ENCODE results near the gene GMDS. TPM values are rescaled to one million over a fixed set of nuclear protein-coding genes. Genes with fewer than 3 reads are reported as not detected.

The GMDS gene
- total and polyA plus RNA-seq, 2 donors (not counting 3 experiments of a cell fraction or from before 2014, with no cell fraction given): 9.8 to 23.5 TPM

- Histone ChIP-seq H3K9ac (replicated peaks; ENCODE audit: extremely low read depth, insufficient read depth, low read length) (no peak overlapping the region), H3K4me1 (ENCODE audit: control insufficient read depth, extremely low read depth, insufficient read depth, low read length) (no peaks in the 10 kb centered on the region), H4K20me1 (replicated peaks; ENCODE audit: control insufficient read depth, extremely low read depth, insufficient read depth, low read length) (no peaks in the 10 kb centered on the region), H3K27ac (ENCODE audit: insufficient read depth, low read depth, low read length) (no peak overlapping the region), H3K4me3 (replicated peaks in 1 of 3; ENCODE audit: insufficient read depth in 1 of 3, low read depth in 1 of 3, low read length in 3 of 3) (no peak overlapping the region), H3K79me2 (ENCODE audit: control insufficient read depth, insufficient read depth, low read length) (no peaks in the 10 kb centered on the region), H2AFZ (ENCODE audit: low read depth, low read length) (no peak overlapping the region), H3K9me1 (replicated peaks; ENCODE audit: control insufficient read depth, extremely low read depth, insufficient read depth, low read length) (no peaks in the 10 kb centered on the region), H3K36me3 (ENCODE audit: control insufficient read depth in 2 of 2, extremely low read depth in 1 of 2, insufficient read depth in 2 of 2, low read length in 2 of 2) (no peaks in the 10 kb centered on the region), H3K9me3 (replicated peaks; ENCODE audit: control insufficient read depth, insufficient read depth, low read length) (no peaks in the 10 kb centered on the region), H3K27me3 (ENCODE audit: control insufficient read depth in 2 of 2, insufficient read depth in 2 of 2, low read length in 2 of 2) (peaks cover 0 to 1% of the 10 kb centered on the region in 2 experiments), H3K4me2 (ENCODE audit: insufficient read depth, low read length) (no peak overlapping the region)
- no TSS peak for BruUV-seq (replicated peaks)
- POLR2A ChIA-PET: no interaction called here
- FAIRE-seq (no peak), DNase-seq (ENCODE audit: low read depth, low spot score) (no peak)
- CTCF ChIA-PET: interaction anchor here (1.3 kb wide), 1 partner anchor 12 kb away, joined by 3 read pairs; no protein-coding TSS in a partner anchor
- intact Hi-C loops (cut with micrococcal nuclease) (no loop called here), dilution Hi-C loops (cut with MboI; ENCODE audit: extremely low pct_ligation_motif_present, low sequenced_read_pairs) (no loop called here)
- TF ChIP-seq EZH2 (IDR thresholded peaks at IDR 0.05; ENCODE audit: borderline replicate concordance, low read depth, low read length, severe bottlenecking): no peak
- no peak for TF ChIP-seq MAX (IDR thresholded peaks at IDR 0.05; ENCODE audit: insufficient read depth, insufficient read length)
- TF ChIP-seq POLR2A (IDR thresholded peaks at IDR 0.05; ENCODE audit: low read depth, low read length): no peak
- no peak for TF ChIP-seq FOS (IDR thresholded peaks at IDR 0.05; ENCODE audit: borderline replicate concordance, insufficient read depth, low read length)
- TF ChIP-seq POLR2AphosphoS5 (IDR thresholded peaks at IDR 0.05; ENCODE audit: insufficient read depth, low read depth, low read length): no peak
- TF ChIP-seq GATA2 (IDR thresholded peaks at IDR 0.05; ENCODE audit: insufficient read depth, insufficient read length, low read depth, low read length): no peak
- TF ChIP-seq, protein P1, sequence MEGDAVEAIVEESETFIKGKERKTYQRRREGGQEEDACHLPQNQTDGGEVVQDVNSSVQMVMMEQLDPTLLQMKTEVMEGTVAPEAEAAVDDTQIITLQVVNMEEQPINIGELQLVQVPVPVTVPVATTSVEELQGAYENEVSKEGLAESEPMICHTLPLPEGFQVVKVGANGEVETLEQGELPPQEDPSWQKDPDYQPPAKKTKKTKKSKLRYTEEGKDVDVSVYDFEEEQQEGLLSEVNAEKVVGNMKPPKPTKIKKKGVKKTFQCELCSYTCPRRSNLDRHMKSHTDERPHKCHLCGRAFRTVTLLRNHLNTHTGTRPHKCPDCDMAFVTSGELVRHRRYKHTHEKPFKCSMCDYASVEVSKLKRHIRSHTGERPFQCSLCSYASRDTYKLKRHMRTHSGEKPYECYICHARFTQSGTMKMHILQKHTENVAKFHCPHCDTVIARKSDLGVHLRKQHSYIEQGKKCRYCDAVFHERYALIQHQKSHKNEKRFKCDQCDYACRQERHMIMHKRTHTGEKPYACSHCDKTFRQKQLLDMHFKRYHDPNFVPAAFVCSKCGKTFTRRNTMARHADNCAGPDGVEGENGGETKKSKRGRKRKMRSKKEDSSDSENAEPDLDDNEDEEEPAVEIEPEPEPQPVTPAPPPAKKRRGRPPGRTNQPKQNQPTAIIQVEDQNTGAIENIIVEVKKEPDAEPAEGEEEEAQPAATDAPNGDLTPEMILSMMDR (IDR thresholded peaks at IDR 0.05; ENCODE audit: extremely low read depth in 1 of 2, insufficient read depth in 1 of 2, low read depth in 1 of 2, low read length in 2 of 2): no peak
- TF ChIP-seq MYC (IDR thresholded peaks at IDR 0.05; ENCODE audit: low read depth, low read length): no peak
- no peak for TF ChIP-seq JUN (IDR thresholded peaks at IDR 0.05; ENCODE audit: borderline replicate concordance, insufficient read depth, insufficient read length, low read depth)
Observed at GRCh38 chr6:1584146-1584545, 661.3 kb downstream of the GMDS start.

All from endothelial cell of umbilical vein (primary cell).